Neural cell (in vitro differentiated cells): ENCODE data around the gene GSTM5. TPM values are rescaled to one million over a fixed set of nuclear protein-coding genes. Genes with fewer than 3 reads are reported as not detected.

ENCODE experiments used
- H2AFZ ChIP-seq: fragments of 200-600, 300-800 bp; sonication (generic), shearing (Covaris generic); 2 replicates; pipeline ENCODE4 v1.6.0; 2014; ENCODE audit warnings: low read depth, mild to moderate bottlenecking, antibody characterized with exemption, low read length, moderate library complexity
- H3F3A ChIP-seq: fragments of 200-600 bp; shearing (Covaris generic); 2 replicates; pipeline ENCODE4 v1.6.1; 2016; ENCODE audit warnings: mild to moderate bottlenecking, moderate library complexity, mixed read lengths, antibody characterized with exemption, low read length; ENCODE audit not compliant: insufficient read depth, poor library complexity, severe bottlenecking
- H3K27ac ChIP-seq: fragments of 200-600, 300-800 bp; sonication (generic), shearing (Covaris generic); 2 replicates; pipeline ENCODE4 v1.5.1; 2014; ENCODE audit warnings: mild to moderate bottlenecking, low read length, moderate library complexity
- H3K27me3 ChIP-seq: fragments of 300-800, 200-600 bp; sonication (generic), shearing (Covaris generic); 2 replicates; pipeline ENCODE4 v1.6.0; 2014; ENCODE audit warnings: mild to moderate bottlenecking, low read depth, low read length, moderate library complexity; ENCODE audit not compliant: insufficient read depth
- H3K36me3 ChIP-seq: fragments of 300-800, 200-600 bp; sonication (generic), shearing (Covaris generic); 2 replicates; pipeline ENCODE4 v1.5.1; 2014; ENCODE audit warnings: mild to moderate bottlenecking, antibody characterized with exemption, low read length, moderate library complexity; ENCODE audit not compliant: insufficient read depth
- H3K4me2 ChIP-seq: fragments of 300-800, 200-600 bp; sonication (generic), shearing (Covaris generic); 2 replicates; pipeline ENCODE4 v1.6.0; 2014; ENCODE audit warnings: mild to moderate bottlenecking, low read length
- H3K4me3 ChIP-seq: fragments of 300-800, 200-600 bp; sonication (generic), shearing (Covaris generic); 2 replicates; pipeline ENCODE4 v1.5.1; 2014; ENCODE audit warnings: mild to moderate bottlenecking, low read length, moderate library complexity
- H3K79me2 ChIP-seq: fragments of 200-600 bp; shearing (Covaris generic); replicated peaks from 2 replicates; pipeline ENCODE4 v1.6.0; 2014; ENCODE audit warnings: mild to moderate bottlenecking, low read length, moderate library complexity; ENCODE audit not compliant: insufficient read depth
- H3K9ac ChIP-seq: fragments of 300-800, 200-600 bp; sonication (generic), shearing (Covaris generic); 2 replicates; pipeline ENCODE4 v1.6.1; 2016; ENCODE audit warnings: mild to moderate bottlenecking, low read length, mixed read lengths
- H3K9me2 ChIP-seq: fragments of 200-600 bp; shearing (Covaris generic); 2 replicates; pipeline ENCODE4 v1.6.1; 2016; ENCODE audit warnings: mild to moderate bottlenecking, low read length, mixed read lengths; ENCODE audit not compliant: insufficient read depth
- H3K9me3 ChIP-seq: fragments of 200-600, 300-800 bp; sonication (generic), shearing (Covaris generic); 2 replicates; pipeline ENCODE4 v1.6.1; 2016; ENCODE audit warnings: mild to moderate bottlenecking, mixed run types, low read length, moderate library complexity, mixed read lengths
- H4K20me1 ChIP-seq: fragments of 200-600 bp; shearing (Covaris generic); 2 replicates; pipeline ENCODE4 v1.6.1; 2016; ENCODE audit warnings: mild to moderate bottlenecking, mixed run types; ENCODE audit not compliant: insufficient read depth
- EP300 ChIP-seq: fragments of 450-650 bp; conservative IDR thresholded peaks from 2 replicates; pipeline ENCODE4 v1.6.1; 2014; ENCODE audit warnings: antibody characterized with exemption, mild to moderate bottlenecking, moderate library complexity; ENCODE audit not compliant: poor library complexity, severe bottlenecking
- EZH2 ChIP-seq: fragments of 200-600, 300-800 bp; shearing (Covaris generic), sonication (generic); IDR thresholded peaks from 2 replicates; pipeline ENCODE4 v1.6.1; 2014; ENCODE audit warnings: antibody characterized with exemption, low read length, borderline replicate concordance, mild to moderate bottlenecking; ENCODE audit not compliant: insufficient read depth, poor library complexity, severe bottlenecking
- MXI1 ChIP-seq: fragments of 450-650 bp; conservative IDR thresholded peaks from 2 replicates; pipeline ENCODE4 v1.6.1; 2014; ENCODE audit warnings: antibody characterized with exemption, mild to moderate bottlenecking; ENCODE audit not compliant: poor library complexity, severe bottlenecking
- POLR2AphosphoS5 ChIP-seq: IDR thresholded peaks from 2 replicates; pipeline ENCODE4 v1.6.1; 2012
- RAD21 ChIP-seq: fragments of 450-650 bp; conservative IDR thresholded peaks from 2 replicates; pipeline ENCODE4 v1.6.1; 2014; ENCODE audit warnings: antibody characterized with exemption, mild to moderate bottlenecking, moderate library complexity
- SMC3 ChIP-seq: fragments of 450-650 bp; conservative IDR thresholded peaks from 2 replicates; pipeline ENCODE4 v1.6.1; 2014; ENCODE audit warnings: antibody characterized with exemption, mild to moderate bottlenecking, moderate library complexity; ENCODE audit not compliant: poor library complexity
- TAF1 ChIP-seq: IDR thresholded peaks from 2 replicates; pipeline ENCODE4 v1.6.1; 2012; ENCODE audit warnings: low read depth
- polyA plus RNA-seq: library from polyadenylated mRNA; depleted of rRNA; stranded (reverse); fragments of >200 nt; gene quantifications from 2 replicates; pipeline ENCODE4 v1.2.3, GENCODE V29; 2014
- TF ChIP-seq, protein P1 (sequence below): fragments of 450-650 bp; IDR thresholded peaks from 2 replicates; pipeline ENCODE4 v1.5.1; 2014; ENCODE audit warnings: antibody characterized with exemption, mild to moderate bottlenecking, moderate library complexity; ENCODE audit not compliant: poor library complexity, severe bottlenecking
- TF ChIP-seq, protein P2 (sequence below): IDR thresholded peaks from 2 replicates; pipeline ENCODE4 v1.6.1; 2012; ENCODE audit warnings: borderline replicate concordance

Gene GSTM5
- polyA plus RNA-seq, 1 donor from 2014 or later: not detected

DNA sequence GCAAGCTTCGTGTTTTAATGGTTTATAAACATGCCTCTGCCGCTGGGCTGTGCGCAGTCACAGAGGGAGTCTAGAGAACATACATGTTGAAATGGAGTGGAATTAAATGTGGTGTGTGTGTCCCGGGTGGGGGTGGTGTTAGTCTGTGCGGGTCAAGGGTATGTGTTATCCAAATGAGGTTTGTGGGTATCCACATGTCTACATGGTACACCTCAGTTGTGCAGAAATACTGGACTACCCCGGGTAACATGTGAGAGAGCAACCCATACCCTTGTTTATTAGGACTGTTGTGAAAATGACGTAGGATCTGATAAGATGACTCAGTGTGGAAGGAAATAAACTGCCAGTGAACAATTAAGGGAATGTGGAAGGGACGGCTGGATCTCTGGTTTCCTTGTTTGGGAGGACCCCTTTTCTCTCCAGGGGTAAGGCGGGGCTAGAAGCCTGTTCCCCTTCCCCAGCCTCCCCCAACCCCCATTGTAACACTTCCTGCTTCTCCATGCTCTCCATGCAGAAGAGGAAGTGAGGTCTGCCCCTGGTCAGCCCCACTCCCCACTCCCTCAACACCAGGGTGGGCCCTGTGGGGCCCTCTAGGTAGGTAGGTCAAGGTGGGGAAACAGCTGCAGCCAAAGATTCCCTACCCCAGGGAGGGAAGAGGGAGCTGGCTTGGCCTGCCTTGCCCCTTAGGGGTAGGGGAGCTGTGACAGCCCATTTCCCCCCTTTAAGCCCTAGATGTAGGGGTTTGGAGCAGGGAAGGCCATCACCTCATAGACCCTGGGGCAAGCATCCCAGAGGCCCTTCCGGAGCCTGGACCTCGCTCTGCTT is 51.0 kb downstream of the GSTM5 start:
- Histone ChIP-seq H3K36me3 (no peaks in the 10 kb centered on the region), H3K4me2 (no peak overlapping the region), H4K20me1 (no peaks in the 10 kb centered on the region), H3K27ac (no peak overlapping the region), H3K4me3 (no peak overlapping the region), H2AFZ (no peak overlapping the region), H3K9me2 (no peaks in the 10 kb centered on the region), H3K27me3 (no peaks in the 10 kb centered on the region), H3K79me2 (no peaks in the 10 kb centered on the region), H3K9me3 (no peaks in the 10 kb centered on the region), H3F3A (no peaks in the 10 kb centered on the region), H3K9ac (no peak overlapping the region)
- TF ChIP-seq POLR2AphosphoS5: no peak
- no peak for TF ChIP-seq EZH2
- TF ChIP-seq MXI1: no peak
- TF ChIP-seq, protein P1, sequence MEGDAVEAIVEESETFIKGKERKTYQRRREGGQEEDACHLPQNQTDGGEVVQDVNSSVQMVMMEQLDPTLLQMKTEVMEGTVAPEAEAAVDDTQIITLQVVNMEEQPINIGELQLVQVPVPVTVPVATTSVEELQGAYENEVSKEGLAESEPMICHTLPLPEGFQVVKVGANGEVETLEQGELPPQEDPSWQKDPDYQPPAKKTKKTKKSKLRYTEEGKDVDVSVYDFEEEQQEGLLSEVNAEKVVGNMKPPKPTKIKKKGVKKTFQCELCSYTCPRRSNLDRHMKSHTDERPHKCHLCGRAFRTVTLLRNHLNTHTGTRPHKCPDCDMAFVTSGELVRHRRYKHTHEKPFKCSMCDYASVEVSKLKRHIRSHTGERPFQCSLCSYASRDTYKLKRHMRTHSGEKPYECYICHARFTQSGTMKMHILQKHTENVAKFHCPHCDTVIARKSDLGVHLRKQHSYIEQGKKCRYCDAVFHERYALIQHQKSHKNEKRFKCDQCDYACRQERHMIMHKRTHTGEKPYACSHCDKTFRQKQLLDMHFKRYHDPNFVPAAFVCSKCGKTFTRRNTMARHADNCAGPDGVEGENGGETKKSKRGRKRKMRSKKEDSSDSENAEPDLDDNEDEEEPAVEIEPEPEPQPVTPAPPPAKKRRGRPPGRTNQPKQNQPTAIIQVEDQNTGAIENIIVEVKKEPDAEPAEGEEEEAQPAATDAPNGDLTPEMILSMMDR: no peak
- no peak for TF ChIP-seq RAD21
- no peak for TF ChIP-seq SMC3
- TF ChIP-seq, protein P2, sequence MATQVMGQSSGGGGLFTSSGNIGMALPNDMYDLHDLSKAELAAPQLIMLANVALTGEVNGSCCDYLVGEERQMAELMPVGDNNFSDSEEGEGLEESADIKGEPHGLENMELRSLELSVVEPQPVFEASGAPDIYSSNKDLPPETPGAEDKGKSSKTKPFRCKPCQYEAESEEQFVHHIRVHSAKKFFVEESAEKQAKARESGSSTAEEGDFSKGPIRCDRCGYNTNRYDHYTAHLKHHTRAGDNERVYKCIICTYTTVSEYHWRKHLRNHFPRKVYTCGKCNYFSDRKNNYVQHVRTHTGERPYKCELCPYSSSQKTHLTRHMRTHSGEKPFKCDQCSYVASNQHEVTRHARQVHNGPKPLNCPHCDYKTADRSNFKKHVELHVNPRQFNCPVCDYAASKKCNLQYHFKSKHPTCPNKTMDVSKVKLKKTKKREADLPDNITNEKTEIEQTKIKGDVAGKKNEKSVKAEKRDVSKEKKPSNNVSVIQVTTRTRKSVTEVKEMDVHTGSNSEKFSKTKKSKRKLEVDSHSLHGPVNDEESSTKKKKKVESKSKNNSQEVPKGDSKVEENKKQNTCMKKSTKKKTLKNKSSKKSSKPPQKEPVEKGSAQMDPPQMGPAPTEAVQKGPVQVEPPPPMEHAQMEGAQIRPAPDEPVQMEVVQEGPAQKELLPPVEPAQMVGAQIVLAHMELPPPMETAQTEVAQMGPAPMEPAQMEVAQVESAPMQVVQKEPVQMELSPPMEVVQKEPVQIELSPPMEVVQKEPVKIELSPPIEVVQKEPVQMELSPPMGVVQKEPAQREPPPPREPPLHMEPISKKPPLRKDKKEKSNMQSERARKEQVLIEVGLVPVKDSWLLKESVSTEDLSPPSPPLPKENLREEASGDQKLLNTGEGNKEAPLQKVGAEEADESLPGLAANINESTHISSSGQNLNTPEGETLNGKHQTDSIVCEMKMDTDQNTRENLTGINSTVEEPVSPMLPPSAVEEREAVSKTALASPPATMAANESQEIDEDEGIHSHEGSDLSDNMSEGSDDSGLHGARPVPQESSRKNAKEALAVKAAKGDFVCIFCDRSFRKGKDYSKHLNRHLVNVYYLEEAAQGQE: no peak
- TF ChIP-seq EP300: no peak
- TF ChIP-seq TAF1: no peak

DNA sequence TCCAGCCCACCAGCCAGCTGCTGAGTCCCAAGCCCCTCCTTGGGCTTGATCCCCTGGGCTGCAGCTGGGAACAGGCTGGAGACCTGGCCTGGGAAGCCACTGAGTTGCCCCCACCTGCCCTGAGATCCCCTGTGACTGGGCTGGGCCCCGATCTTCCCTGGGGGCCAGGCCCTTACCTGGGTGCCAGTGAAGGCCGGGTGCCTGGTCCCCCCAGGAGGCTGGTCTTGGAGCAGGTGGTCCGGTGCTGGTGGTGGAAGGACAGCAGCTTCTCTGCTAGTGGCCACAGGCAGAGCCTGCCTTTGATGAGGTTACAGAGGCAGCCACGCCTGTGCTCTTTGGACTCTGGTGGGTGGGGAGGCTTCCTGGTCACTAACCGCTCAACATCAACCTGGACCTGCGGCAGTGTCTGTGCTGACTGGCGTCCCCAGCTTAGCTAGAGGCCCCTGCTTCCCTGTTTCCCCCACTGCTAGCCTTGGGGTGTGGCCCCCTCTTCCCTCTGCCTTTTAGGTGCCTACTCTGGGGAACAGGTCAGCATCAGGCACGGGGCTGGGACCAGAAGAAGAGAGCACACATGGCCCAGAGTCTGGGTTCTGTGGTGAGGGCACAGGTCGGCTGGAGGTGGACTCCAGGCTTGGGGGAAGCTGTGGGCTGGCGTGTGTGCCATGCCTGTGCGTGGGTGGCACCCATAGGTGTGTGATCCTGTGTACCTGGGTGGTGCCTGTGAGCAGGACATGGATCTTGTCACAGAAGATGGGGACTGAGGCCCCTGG is 51.8 kb downstream of the GSTM5 start, which contains the start of gene EPS8L3:
EPS8L3 (minus strand) TSS at position 278 of the 770 bp plus-strand sequence. CDS start 2,174 bp downstream, outside the sequence.
- no peaks in the 10 kb centered on the region for H3K27me3 ChIP-seq
- no peaks in the 10 kb centered on the region for H3K9me2 ChIP-seq
- H3K36me3 ChIP-seq: no peaks in the 10 kb centered on the region
- H2AFZ ChIP-seq: no peak within 1 kb of the TSS
- no peak within 1 kb of the TSS for H3K4me2 ChIP-seq
- no peak within 1 kb of the TSS for H3K27ac ChIP-seq
- TF ChIP-seq EZH2 (no peak), TAF1 (no peak), EP300 (no peak), MXI1 (no peak), RAD21 (no peak), SMC3 (no peak)
- TF ChIP-seq, protein P2: no peak
- TF ChIP-seq, protein P1: no peak
- H3K9ac ChIP-seq: no peak within 1 kb of the TSS
- no peak within 1 kb of the TSS for H3K4me3 ChIP-seq
- no peaks in the 10 kb centered on the region for H4K20me1 ChIP-seq
- no peaks in the 10 kb centered on the region for H3F3A ChIP-seq
- H3K79me2 ChIP-seq: no peaks in the 10 kb centered on the region
- no peaks in the 10 kb centered on the region for H3K9me3 ChIP-seq
